ENCODE results near the gene AKT2.

The AKT2 gene

GRCh38 chr19:40251244-40251643 is 33.9 kb downstream of the AKT2 start:
- no peaks in the 10 kb centered on the region for H3K36me3 ChIP-seq (ENCODE audit: insufficient read depth, low read length)
- no peak overlapping the region for H3K27ac ChIP-seq (ENCODE audit: low read depth, low read length)
- H3K4me3 ChIP-seq (ENCODE audit: low read depth, low read length): no peak overlapping the region
- H2AFZ ChIP-seq (ENCODE audit: low read length, unreplicated experiment): no peak overlapping the region
- no peaks in the 10 kb centered on the region for H3K4me1 ChIP-seq (ENCODE audit: control insufficient read depth, insufficient read depth, low read length, unreplicated experiment)
- H3K27me3 ChIP-seq (ENCODE audit: insufficient read depth, low read length): no peaks in the 10 kb centered on the region
- H3K79me2 ChIP-seq (ENCODE audit: control insufficient read depth, insufficient read depth, low read length, unreplicated experiment): no peaks in the 10 kb centered on the region

GRCh38 chr19:40249781-40250180 is 35.4 kb downstream of the AKT2 start:
- no peaks in the 10 kb centered on the region for H3K27me3 ChIP-seq (ENCODE audit: insufficient read depth, low read length)
- no peaks in the 10 kb centered on the region for H3K79me2 ChIP-seq (ENCODE audit: control insufficient read depth, insufficient read depth, low read length, unreplicated experiment)
- no peak overlapping the region for H3K4me3 ChIP-seq (ENCODE audit: low read depth, low read length)
- no peak overlapping the region for H2AFZ ChIP-seq (ENCODE audit: low read length, unreplicated experiment)
- H3K36me3 ChIP-seq (ENCODE audit: insufficient read depth, low read length): no peaks in the 10 kb centered on the region
- H3K4me1 ChIP-seq (ENCODE audit: control insufficient read depth, insufficient read depth, low read length, unreplicated experiment): no peaks in the 10 kb centered on the region
- no peak overlapping the region for H3K27ac ChIP-seq (ENCODE audit: low read depth, low read length)

DNA sequence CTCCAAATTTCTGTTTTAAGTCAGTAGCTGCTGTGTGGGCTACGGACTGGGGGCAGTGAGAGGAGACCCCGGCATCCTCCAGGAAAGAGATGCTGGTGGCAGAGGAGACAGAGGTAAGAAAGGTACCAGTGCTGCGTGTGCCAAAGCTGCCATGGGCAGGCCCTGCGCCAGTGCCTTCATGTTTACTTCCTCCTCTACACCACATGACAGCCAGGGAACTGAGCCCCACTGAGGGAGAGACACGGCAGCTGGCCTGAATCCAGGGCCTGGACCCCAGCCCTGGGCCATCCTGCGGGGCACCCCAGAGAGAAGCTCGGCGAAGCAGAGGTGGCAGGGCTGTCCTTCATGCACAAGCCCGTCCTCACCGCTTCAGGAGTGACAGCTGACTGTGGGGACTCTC is 35.9 kb downstream of the AKT2 start:
- Histone ChIP-seq H2AFZ (ENCODE audit: low read length, unreplicated experiment) (no peak overlapping the region), H3K27ac (ENCODE audit: low read depth, low read length) (no peak overlapping the region), H3K4me1 (ENCODE audit: control insufficient read depth, insufficient read depth, low read length, unreplicated experiment) (no peaks in the 10 kb centered on the region), H3K79me2 (ENCODE audit: control insufficient read depth, insufficient read depth, low read length, unreplicated experiment) (no peaks in the 10 kb centered on the region), H3K36me3 (ENCODE audit: insufficient read depth, low read length) (no peaks in the 10 kb centered on the region), H3K27me3 (ENCODE audit: insufficient read depth, low read length) (no peaks in the 10 kb centered on the region), H3K4me3 (ENCODE audit: low read depth, low read length) (no peak overlapping the region)

DNA sequence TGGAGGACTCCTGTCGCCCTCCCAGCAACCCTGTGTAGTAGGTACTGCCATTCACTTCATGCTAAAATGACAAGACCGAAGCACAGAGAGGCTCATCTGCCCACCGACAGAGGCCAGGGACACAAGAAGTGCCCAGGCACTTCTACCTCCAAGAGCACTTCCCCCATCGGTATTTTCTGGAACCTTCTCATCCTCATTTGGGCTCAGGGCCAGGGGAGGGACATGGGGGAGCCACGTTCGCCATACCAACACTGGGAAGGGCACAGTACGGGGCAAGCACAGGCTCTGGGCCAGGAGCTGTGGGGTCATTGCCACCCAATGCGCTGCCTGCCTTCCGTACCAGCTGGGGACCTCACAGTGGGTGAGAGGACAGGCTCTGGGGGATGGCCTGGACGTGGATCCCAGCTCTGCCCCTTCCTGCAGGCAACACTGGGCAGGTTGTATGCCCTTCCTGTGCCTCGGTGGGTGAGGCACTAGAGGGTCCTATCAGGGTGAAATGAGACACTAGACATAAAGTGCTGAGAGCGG is 37.3 kb downstream of the AKT2 start:
- Histone ChIP-seq H3K4me3 (ENCODE audit: low read depth, low read length) (no peak overlapping the region), H3K4me1 (ENCODE audit: control insufficient read depth, insufficient read depth, low read length, unreplicated experiment) (no peaks in the 10 kb centered on the region), H3K27ac (ENCODE audit: low read depth, low read length) (no peak overlapping the region), H3K36me3 (ENCODE audit: insufficient read depth, low read length) (no peaks in the 10 kb centered on the region), H3K79me2 (ENCODE audit: control insufficient read depth, insufficient read depth, low read length, unreplicated experiment) (no peaks in the 10 kb centered on the region), H2AFZ (ENCODE audit: low read length, unreplicated experiment) (no peak overlapping the region), H3K27me3 (ENCODE audit: insufficient read depth, low read length) (no peaks in the 10 kb centered on the region)

- Histone ChIP-seq H3K4me1 (ENCODE audit: control insufficient read depth, insufficient read depth, low read length, unreplicated experiment) (no peaks in the 10 kb centered on the region), H2AFZ (ENCODE audit: low read length, unreplicated experiment) (no peak overlapping the region), H3K36me3 (ENCODE audit: insufficient read depth, low read length) (no peaks in the 10 kb centered on the region), H3K27ac (ENCODE audit: low read depth, low read length) (no peak overlapping the region), H3K4me3 (ENCODE audit: low read depth, low read length) (no peak overlapping the region), H3K27me3 (ENCODE audit: insufficient read depth, low read length) (no peaks in the 10 kb centered on the region), H3K79me2 (ENCODE audit: control insufficient read depth, insufficient read depth, low read length, unreplicated experiment) (no peaks in the 10 kb centered on the region)
Measured at GRCh38 chr19:40247178-40247577, 38.0 kb downstream of the AKT2 start.

DNA sequence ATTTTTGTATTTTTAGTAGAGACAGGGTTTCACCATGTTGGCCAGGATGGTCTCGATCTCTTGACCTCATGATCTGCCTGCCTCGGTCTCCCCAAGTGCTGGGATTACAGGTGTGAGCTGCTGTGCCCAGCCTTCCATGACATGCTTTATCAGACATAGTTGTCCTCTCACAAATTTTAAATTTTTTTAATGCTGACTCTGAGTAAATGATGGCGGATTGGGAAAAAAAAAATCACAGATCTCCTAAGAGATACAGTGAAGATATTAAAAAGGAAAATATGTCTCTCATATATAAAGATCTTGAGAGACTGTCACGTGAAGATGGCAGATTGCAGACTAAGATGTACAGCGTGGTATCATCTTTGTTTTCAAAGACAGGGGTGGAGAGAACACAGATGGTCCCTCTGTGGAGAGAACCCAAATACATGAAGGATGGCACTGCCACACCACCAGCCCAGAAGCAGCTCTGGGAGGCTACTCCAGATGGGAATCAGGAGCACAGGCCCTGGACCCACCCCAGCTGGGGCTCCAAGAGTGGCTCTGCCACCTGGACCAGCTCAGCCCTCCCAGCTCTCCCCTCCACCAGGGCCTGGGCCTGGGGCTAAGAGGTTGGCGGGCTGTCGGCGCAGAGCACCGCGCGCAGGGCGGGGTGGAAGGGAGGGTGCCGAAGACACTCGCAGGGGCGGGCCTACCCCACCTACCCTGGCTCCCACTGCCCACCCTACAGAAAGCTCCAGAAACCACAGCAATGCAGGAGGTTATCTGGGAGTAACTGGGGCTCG is 38.7 kb downstream of the AKT2 start:
- no peaks in the 10 kb centered on the region for H3K79me2 ChIP-seq (ENCODE audit: control insufficient read depth, insufficient read depth, low read length, unreplicated experiment)
- no peak overlapping the region for H2AFZ ChIP-seq (ENCODE audit: low read length, unreplicated experiment)
- H3K4me3 ChIP-seq (ENCODE audit: low read depth, low read length): no peak overlapping the region
- H3K4me1 ChIP-seq (ENCODE audit: control insufficient read depth, insufficient read depth, low read length, unreplicated experiment): no peaks in the 10 kb centered on the region
- H3K27me3 ChIP-seq (ENCODE audit: insufficient read depth, low read length): no peaks in the 10 kb centered on the region
- H3K27ac ChIP-seq (ENCODE audit: low read depth, low read length): no peak overlapping the region
- H3K36me3 ChIP-seq (ENCODE audit: insufficient read depth, low read length): no peaks in the 10 kb centered on the region

DNA sequence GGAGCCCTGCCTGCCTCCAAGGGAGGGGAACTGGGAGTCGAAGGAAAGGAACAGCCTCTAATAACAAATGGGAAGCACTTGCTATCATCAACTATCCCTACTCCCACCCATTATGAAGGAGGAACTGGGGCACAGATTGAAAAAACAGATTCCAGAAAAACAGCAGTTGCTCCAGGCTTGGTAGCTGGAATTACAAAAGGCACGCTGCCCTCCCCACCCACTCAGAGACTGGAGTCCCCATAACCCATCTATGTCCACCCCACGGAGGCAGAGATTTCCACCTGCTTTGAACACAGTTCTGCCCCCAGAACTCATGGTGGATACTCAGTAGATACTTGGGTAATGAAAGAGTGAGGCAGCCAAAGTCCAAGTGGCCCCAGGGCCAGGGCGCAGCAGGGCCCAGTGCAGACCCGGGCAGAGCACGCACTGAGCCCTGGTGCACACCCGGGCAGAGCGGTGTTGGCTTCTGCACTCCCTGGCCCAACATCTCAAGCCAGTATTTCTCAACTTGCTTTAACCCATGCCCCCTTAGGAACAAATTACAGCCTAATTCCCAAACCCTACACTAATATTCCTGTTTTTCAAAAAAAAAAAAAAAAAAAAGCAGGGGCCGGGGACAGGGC is 39.5 kb downstream of the AKT2 start:
- Histone ChIP-seq H3K27me3 (ENCODE audit: insufficient read depth, low read length) (no peaks in the 10 kb centered on the region), H2AFZ (ENCODE audit: low read length, unreplicated experiment) (no peak overlapping the region), H3K27ac (ENCODE audit: low read depth, low read length) (no peak overlapping the region), H3K4me3 (ENCODE audit: low read depth, low read length) (no peak overlapping the region), H3K36me3 (ENCODE audit: insufficient read depth, low read length) (no peaks in the 10 kb centered on the region), H3K4me1 (ENCODE audit: control insufficient read depth, insufficient read depth, low read length, unreplicated experiment) (no peaks in the 10 kb centered on the region), H3K79me2 (ENCODE audit: control insufficient read depth, insufficient read depth, low read length, unreplicated experiment) (no peaks in the 10 kb centered on the region)

- H3K4me1 ChIP-seq (ENCODE audit: control insufficient read depth, insufficient read depth, low read length, unreplicated experiment): no peaks in the 10 kb centered on the region
- H3K27ac ChIP-seq (ENCODE audit: low read depth, low read length): no peak overlapping the region
- H2AFZ ChIP-seq (ENCODE audit: low read length, unreplicated experiment): no peak overlapping the region
- no peaks in the 10 kb centered on the region for H3K27me3 ChIP-seq (ENCODE audit: insufficient read depth, low read length)
- H3K79me2 ChIP-seq (ENCODE audit: control insufficient read depth, insufficient read depth, low read length, unreplicated experiment): no peaks in the 10 kb centered on the region
- H3K36me3 ChIP-seq (ENCODE audit: insufficient read depth, low read length): no peaks in the 10 kb centered on the region
- no peak overlapping the region for H3K4me3 ChIP-seq (ENCODE audit: low read depth, low read length)
Measured at GRCh38 chr19:40244579-40245317, 40.4 kb downstream of the AKT2 start.

GRCh38 chr19:40243181-40243580 is 42.0 kb downstream of the AKT2 start:
- Histone ChIP-seq H3K4me3 (ENCODE audit: low read depth, low read length) (no peak overlapping the region), H3K27me3 (ENCODE audit: insufficient read depth, low read length) (no peaks in the 10 kb centered on the region), H3K4me1 (ENCODE audit: control insufficient read depth, insufficient read depth, low read length, unreplicated experiment) (no peaks in the 10 kb centered on the region), H3K79me2 (ENCODE audit: control insufficient read depth, insufficient read depth, low read length, unreplicated experiment) (no peaks in the 10 kb centered on the region), H3K27ac (ENCODE audit: low read depth, low read length) (no peak overlapping the region), H3K36me3 (ENCODE audit: insufficient read depth, low read length) (no peaks in the 10 kb centered on the region), H2AFZ (ENCODE audit: low read length, unreplicated experiment) (no peak overlapping the region)

DNA sequence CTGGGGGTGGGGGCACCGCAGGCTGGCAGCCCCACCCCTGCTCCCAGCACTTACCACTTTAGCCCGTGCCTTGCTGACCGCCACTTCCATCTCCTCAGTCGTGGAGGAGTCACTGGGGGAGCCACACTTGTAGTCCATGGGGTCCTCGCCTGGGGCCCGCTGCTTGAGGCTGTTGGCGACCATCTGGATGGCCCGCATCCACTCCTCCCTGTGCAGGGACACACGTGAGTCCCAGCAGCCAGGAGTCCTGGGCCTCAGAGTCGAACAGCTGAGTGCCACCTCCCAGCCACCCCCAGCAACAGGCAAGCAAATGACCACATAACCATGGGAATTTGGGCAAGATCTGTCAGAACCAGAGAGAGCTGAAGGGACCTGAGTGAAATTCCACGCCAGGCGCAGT is 42.7 kb downstream of the AKT2 start:
- Histone ChIP-seq H3K4me3 (ENCODE audit: low read depth, low read length) (no peak overlapping the region), H3K27me3 (ENCODE audit: insufficient read depth, low read length) (no peaks in the 10 kb centered on the region), H2AFZ (ENCODE audit: low read length, unreplicated experiment) (no peak overlapping the region), H3K79me2 (ENCODE audit: control insufficient read depth, insufficient read depth, low read length, unreplicated experiment) (no peaks in the 10 kb centered on the region), H3K27ac (ENCODE audit: low read depth, low read length) (no peak overlapping the region), H3K4me1 (ENCODE audit: control insufficient read depth, insufficient read depth, low read length, unreplicated experiment) (no peaks in the 10 kb centered on the region), H3K36me3 (ENCODE audit: insufficient read depth, low read length) (no peaks in the 10 kb centered on the region)
